Trophoblast cell (in vitro differentiated cells and primary cell): Measurements from ENCODE around the gene IGSF8.
A peak's percentile ranks its signal among the peaks of the same experiment; 100 is the strongest.

Experiments
- DNase-seq, 2 donors: peaks; one replicate each; pipeline ENCODE4 v3.0.0-alpha.2; 2016
- H2AFZ ChIP-seq: 2 replicates; pipeline ENCODE4 v1.6.1; 2013; ENCODE audit warnings: low read length, moderate library complexity, mild to moderate bottlenecking; ENCODE audit not compliant: insufficient read depth, poor library complexity
- H2AK5ac ChIP-seq: 2 replicates; pipeline ENCODE4 v1.6.1; 2013; ENCODE audit warnings: mild to moderate bottlenecking, low read length
- H2BK120ac ChIP-seq: 2 replicates; pipeline ENCODE4 v1.6.1; 2013; ENCODE audit warnings: low read length, mild to moderate bottlenecking, moderate library complexity; ENCODE audit not compliant: insufficient read depth, poor library complexity
- H2BK12ac ChIP-seq: 2 replicates; pipeline ENCODE4 v1.6.1; 2013; ENCODE audit warnings: mild to moderate bottlenecking, low read length, moderate library complexity
- H2BK5ac ChIP-seq: 2 replicates; pipeline ENCODE4 v1.6.1; 2013; ENCODE audit warnings: low read length, low read depth, moderate library complexity, mild to moderate bottlenecking; ENCODE audit not compliant: poor library complexity
- H3K14ac ChIP-seq: 2 replicates; pipeline ENCODE4 v1.6.1; 2013; ENCODE audit warnings: mild to moderate bottlenecking, low read length
- H3K18ac ChIP-seq: 2 replicates; pipeline ENCODE4 v1.6.1; 2013; ENCODE audit warnings: mild to moderate bottlenecking, low read length
- H3K23ac ChIP-seq: 2 replicates; pipeline ENCODE4 v1.6.1; 2013; ENCODE audit warnings: low read length
- H3K27ac ChIP-seq: 2 replicates; pipeline ENCODE4 v1.5.1; 2013; ENCODE audit warnings: low read depth, mild to moderate bottlenecking, inconsistent platforms, low read length, moderate library complexity
- H3K27me3 ChIP-seq: 2 replicates; pipeline ENCODE4 v1.6.1; 2013; ENCODE audit warnings: inconsistent platforms, mild to moderate bottlenecking, low read length, moderate library complexity; ENCODE audit not compliant: insufficient read depth
- H3K36me3 ChIP-seq, 2 experiments: 1 replicate in 1 of 2; 2 replicates in 1 of 2; pipeline ENCODE4 v1.6.1; 2013; ENCODE audit warnings: low read length in 2 of 2, mild to moderate bottlenecking in 2 of 2, moderate library complexity in 1 of 2; ENCODE audit not compliant: insufficient read depth in 2 of 2, control insufficient read depth in 1 of 2
- H3K4ac ChIP-seq: 2 replicates; pipeline ENCODE4 v1.6.1; 2013; ENCODE audit warnings: low read depth, mild to moderate bottlenecking, low read length, moderate library complexity
- H3K4me1 ChIP-seq, 2 experiments: 1 replicate in 1 of 2; 2 replicates in 1 of 2; pipeline ENCODE4 v1.6.1; 2013; ENCODE audit warnings: low read length in 2 of 2, mild to moderate bottlenecking in 2 of 2, moderate library complexity in 1 of 2; ENCODE audit not compliant: insufficient read depth in 2 of 2, control insufficient read depth in 1 of 2
- H3K4me2 ChIP-seq: 2 replicates; pipeline ENCODE4 v1.6.1; 2013; ENCODE audit warnings: inconsistent platforms, mild to moderate bottlenecking, low read length, moderate library complexity
- H3K4me3 ChIP-seq: 2 replicates; pipeline ENCODE4 v1.5.1; 2013; ENCODE audit warnings: mild to moderate bottlenecking, low read depth, low read length, inconsistent platforms
- H3K79me1 ChIP-seq: one replicate; pipeline ENCODE4 v1.6.1; 2013; ENCODE audit warnings: low read length
- H3K79me2 ChIP-seq: 2 replicates; pipeline ENCODE4 v1.6.1; 2013; ENCODE audit warnings: low read length, mild to moderate bottlenecking; ENCODE audit not compliant: control insufficient read depth, insufficient read depth, poor library complexity
- H3K9ac ChIP-seq: 2 replicates; pipeline ENCODE4 v1.6.1; 2013; ENCODE audit warnings: mild to moderate bottlenecking, low read length
- H3K9me3 ChIP-seq: 2 replicates; pipeline ENCODE4 v1.6.1; 2013; ENCODE audit warnings: low read depth, mild to moderate bottlenecking, control low read depth, inconsistent platforms, low read length; ENCODE audit not compliant: insufficient read depth
- H4K12ac ChIP-seq: 2 replicates; pipeline ENCODE4 v1.6.1; 2013; ENCODE audit warnings: low read depth, mild to moderate bottlenecking, low read length, moderate library complexity
- H4K8ac ChIP-seq: 2 replicates; pipeline ENCODE4 v1.6.1; 2013; ENCODE audit warnings: low read depth, mild to moderate bottlenecking, low read length, moderate library complexity
- H4K91ac ChIP-seq: one replicate; pipeline ENCODE4 v1.6.1; 2013; ENCODE audit warnings: low read depth, mild to moderate bottlenecking, low read length, moderate library complexity
- WGBS: extraction: QIAGEN DNeasy Blood & Tissue Kit; methylation state at CpG from one replicate; pipeline ENCODE4 v1.1.7; 2013; ENCODE audit warnings: missing lambda C conversion rate; ENCODE audit not compliant: insufficient read length, insufficient coverage; ENCODE audit errors: extremely low coverage; 5-methylcytosine and 5-hydroxymethylcytosine counted together

Gene IGSF8

DNA sequence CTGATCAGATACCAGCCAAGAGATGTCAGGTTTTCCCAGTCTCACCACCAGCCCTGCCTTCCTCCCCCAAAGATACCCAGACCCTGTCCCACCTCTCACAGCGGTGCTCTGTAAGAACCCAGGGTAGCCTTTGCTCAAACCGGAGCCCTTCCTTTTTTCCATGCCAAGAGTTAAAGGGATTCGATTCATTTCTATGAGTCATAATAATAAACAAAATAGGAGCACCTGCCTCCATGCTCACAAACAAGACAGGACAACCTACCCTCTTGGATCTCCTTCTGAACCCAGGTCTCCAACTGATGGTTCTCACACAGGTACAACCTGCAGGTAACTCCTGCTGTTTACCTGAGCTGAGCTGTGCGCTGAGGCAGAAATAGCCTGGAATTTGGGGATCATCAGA lies 11.3 kb upstream of the IGSF8 start:
- no peak overlapping the region for H2BK5ac ChIP-seq
- H3K4me3 ChIP-seq, result no peak overlapping the region
- H2BK12ac ChIP-seq, result no peak overlapping the region
- H4K12ac ChIP-seq, result no peak overlapping the region
- no peak for DNase-seq
- no peaks in the 10 kb centered on the region for H3K79me2 ChIP-seq
- H3K23ac ChIP-seq, result no peak overlapping the region
- no peak overlapping the region for H3K4ac ChIP-seq
- H4K91ac ChIP-seq, result no peak overlapping the region
- no peak overlapping the region for H2BK120ac ChIP-seq
- H3K9ac ChIP-seq, result no peak overlapping the region
- no peaks in the 10 kb centered on the region for H3K36me3 ChIP-seq
- H4K8ac ChIP-seq, result no peak overlapping the region
- H3K4me2 ChIP-seq, result no peak overlapping the region
- no peaks in the 10 kb centered on the region for H3K27me3 ChIP-seq
- peaks cover 3% of the 10 kb centered on the region for H3K9me3 ChIP-seq
- no peak overlapping the region for H3K18ac ChIP-seq
- H3K27ac ChIP-seq, result no peak overlapping the region
- H3K4me1 ChIP-seq, result peaks cover 0 to 4% of the 10 kb centered on the region in 2 experiments
- no peak overlapping the region for H2AFZ ChIP-seq
- no CpG with 5 or more reads among the region's 4 CpGs for WGBS
- H3K14ac ChIP-seq, result no peak overlapping the region
- H3K79me1 ChIP-seq, result no peaks in the 10 kb centered on the region
- H2AK5ac ChIP-seq, result no peak overlapping the region

DNA sequence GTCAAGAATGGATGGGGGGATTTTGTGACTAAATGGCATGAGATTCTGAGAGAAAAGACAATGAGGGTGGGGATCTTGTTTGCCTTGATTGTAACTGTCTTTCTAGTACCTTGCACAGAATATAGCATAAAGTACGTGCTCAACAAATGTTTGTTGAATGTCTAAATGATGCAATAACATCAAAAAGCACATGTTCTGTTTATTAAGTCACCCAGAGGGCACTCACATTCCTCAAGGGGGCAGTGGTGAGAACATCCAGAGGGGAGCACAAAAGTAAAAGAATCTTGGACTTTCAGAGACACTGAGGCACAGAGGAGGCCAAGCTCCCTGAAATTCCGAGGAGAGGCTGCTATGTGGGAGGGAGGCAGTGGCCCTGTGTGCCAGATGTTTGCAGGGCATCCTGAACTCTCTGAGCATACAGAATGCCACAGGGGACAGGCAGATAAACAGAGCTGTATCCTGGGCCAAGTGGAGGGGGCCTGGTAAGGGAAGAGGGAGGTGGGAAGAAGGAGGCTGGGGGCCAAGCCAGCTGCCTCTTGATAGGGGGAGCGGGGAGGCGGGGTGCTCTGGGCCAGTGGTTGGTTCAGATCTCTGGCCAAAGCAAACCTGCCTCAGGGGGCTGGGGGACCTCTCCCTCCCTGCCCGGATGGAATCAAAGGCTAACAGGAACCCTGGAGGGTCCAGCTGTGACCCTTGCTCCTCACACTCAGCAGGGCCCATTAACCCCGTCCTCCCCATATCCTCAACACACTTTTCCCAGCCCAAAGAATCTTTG lies 10.7 kb upstream of the IGSF8 start:
- Histone ChIP-seq H3K4me3 (no peak overlapping the region), H3K23ac (no peak overlapping the region), H2AFZ (peak overlapping the region; percentile 3), H4K12ac (no peak overlapping the region), H3K36me3 (no peaks in the 10 kb centered on the region), H3K4me2 (no peak overlapping the region), H2BK5ac (no peak overlapping the region), H3K18ac (no peak overlapping the region), H3K79me1 (no peaks in the 10 kb centered on the region), H3K27ac (no peak overlapping the region), H3K4me1 (peaks cover 0 to 4% of the 10 kb centered on the region in 2 experiments), H3K9me3 (peaks cover 3% of the 10 kb centered on the region), H3K4ac (no peak overlapping the region), H2BK120ac (no peak overlapping the region), H3K27me3 (no peaks in the 10 kb centered on the region), H3K14ac (no peak overlapping the region), H4K91ac (no peak overlapping the region), H4K8ac (no peak overlapping the region), H2BK12ac (no peak overlapping the region), H3K79me2 (no peaks in the 10 kb centered on the region), H3K9ac (no peak overlapping the region), H2AK5ac (no peak overlapping the region)
- WGBS, result no CpG with 5 or more reads among the region's 6 CpGs
- DNase-seq, result peak in 1 of 2 donors; percentile 62

DNA sequence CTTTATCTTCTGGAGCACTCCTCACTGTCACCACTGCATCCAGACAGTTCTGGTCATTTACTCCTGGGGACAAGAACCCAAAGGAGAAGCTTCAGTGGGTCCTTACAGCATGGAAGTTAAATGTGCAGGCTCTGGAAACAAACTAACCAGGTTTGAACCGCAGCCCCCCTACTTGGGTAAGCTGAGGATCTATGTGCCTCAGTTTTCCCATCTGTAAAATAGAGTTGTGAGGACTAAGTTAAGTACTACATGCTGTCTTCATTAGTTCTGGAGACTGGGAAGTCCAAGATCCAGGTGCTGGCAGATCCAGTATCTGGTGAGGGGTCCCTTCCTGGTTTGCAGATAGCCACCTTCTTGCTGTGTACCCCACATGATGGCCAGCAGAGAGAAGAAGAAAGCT lies 9.1 kb upstream of the IGSF8 start:
- Histone ChIP-seq H3K4me1 (peaks cover 0 to 4% of the 10 kb centered on the region in 2 experiments), H4K91ac (no peak overlapping the region), H4K12ac (no peak overlapping the region), H3K27me3 (no peaks in the 10 kb centered on the region), H4K8ac (no peak overlapping the region), H3K4me2 (no peak overlapping the region), H3K36me3 (no peaks in the 10 kb centered on the region), H2BK5ac (no peak overlapping the region), H3K23ac (no peak overlapping the region), H2AFZ (no peak overlapping the region), H2BK120ac (no peak overlapping the region), H3K9ac (no peak overlapping the region), H3K79me2 (no peaks in the 10 kb centered on the region), H3K9me3 (peaks cover 2% of the 10 kb centered on the region), H3K79me1 (no peaks in the 10 kb centered on the region), H3K4ac (no peak overlapping the region), H3K4me3 (no peak overlapping the region), H3K18ac (no peak overlapping the region), H2BK12ac (no peak overlapping the region), H3K27ac (no peak overlapping the region), H3K14ac (no peak overlapping the region), H2AK5ac (no peak overlapping the region)
- no CpG with 5 or more reads among the region's 1 CpG for WGBS
- DNase-seq, result no peak

DNA sequence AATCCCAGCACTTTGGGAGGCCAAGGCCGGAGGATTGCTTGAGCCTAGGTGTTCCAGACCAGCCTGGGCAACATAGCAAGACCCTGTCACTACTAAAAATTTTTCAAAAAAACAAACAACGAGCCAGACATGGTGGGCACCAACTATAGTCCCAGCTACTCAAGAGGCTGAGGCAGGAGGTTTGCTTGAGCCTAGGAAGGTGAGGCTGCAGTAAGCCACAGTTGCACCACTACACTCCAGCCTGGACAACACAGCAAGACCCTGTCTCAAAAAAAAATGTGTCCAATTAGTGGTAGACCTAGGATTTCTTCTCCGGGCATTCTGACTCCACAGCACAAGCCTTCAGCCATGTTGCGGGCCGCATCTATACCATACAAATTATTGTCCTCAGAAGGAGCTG lies 6.7 kb upstream of the IGSF8 start:
- Histone ChIP-seq H4K12ac (no peak overlapping the region), H2AK5ac (no peak overlapping the region), H2BK5ac (no peak overlapping the region), H2BK12ac (no peak overlapping the region), H3K9ac (no peak overlapping the region), H3K4me3 (no peak overlapping the region), H3K27me3 (no peaks in the 10 kb centered on the region), H3K4me1 (peaks cover 3 to 4% of the 10 kb centered on the region in 2 experiments), H3K27ac (no peak overlapping the region), H3K18ac (no peak overlapping the region), H3K79me1 (no peaks in the 10 kb centered on the region), H3K4ac (no peak overlapping the region), H4K91ac (no peak overlapping the region), H3K23ac (no peak overlapping the region), H3K14ac (no peak overlapping the region), H3K36me3 (no peaks in the 10 kb centered on the region), H4K8ac (no peak overlapping the region), H3K4me2 (no peak overlapping the region), H3K9me3 (no peaks in the 10 kb centered on the region), H2AFZ (no peak overlapping the region), H3K79me2 (no peaks in the 10 kb centered on the region), H2BK120ac (no peak overlapping the region)
- DNase-seq, result no peak
- WGBS, result no CpG with 5 or more reads among the region's 5 CpGs
